Left renal cortex interstitium (tissue), 4 donors: Measurements from ENCODE around the gene KISS1. TPM values are rescaled to one million over a fixed set of nuclear protein-coding genes. Genes with fewer than 3 reads are reported as not detected.

Experiments
- DNase-seq, 4 donors: peaks; one replicate each; pipeline ENCODE4 v3.0.0-alpha.2; 2013; ENCODE audit warnings: low read depth in 4 of 4, low spot score in 2 of 4, missing footprints in 1 of 4
- polyA plus RNA-seq, 4 donors: library from polyadenylated mRNA; unstranded; fragments of 120-200 nt; gene quantifications; one replicate each; pipeline ENCODE4 v1.2.1, GENCODE V29; 2013; ENCODE audit not compliant: insufficient read length in 4 of 4

The KISS1 gene
- polyA plus RNA-seq, 4 donors: 0.32 to 1.5 (median 0.67) TPM

- no peak for DNase-seq
Measured at GRCh38 chr1:204219971-204220616, 23.8 kb upstream of the KISS1 start.

GRCh38 chr1:204218552-204218951 is 22.3 kb upstream of the KISS1 start:
- DNase-seq: no peak

- DNase-seq: no peak
Measured at GRCh38 chr1:204217648-204218000, 21.3 kb upstream of the KISS1 start.

- no peak for DNase-seq
Measured at GRCh38 chr1:204216880-204217647, 20.8 kb upstream of the KISS1 start.

- DNase-seq: no peak
Measured at GRCh38 chr1:204216236-204216635, 19.9 kb upstream of the KISS1 start.

GRCh38 chr1:204213668-204214662 is 17.7 kb upstream of the KISS1 start, which contains the start of gene GOLT1A:
GOLT1A (minus strand) TSS chr1:204213988; CDS start chr1:204213906, 82 bp downstream.
- DNase-seq: peak; percentile 55 to 79 (median 68)

GRCh38 chr1:204212715-204213114 is 16.4 kb upstream of the KISS1 start:
- DNase-seq: no peak

GRCh38 chr1:204211046-204211445 is 14.8 kb upstream of the KISS1 start:
- no peak for DNase-seq

GRCh38 chr1:204207136-204207616 is 10.9 kb upstream of the KISS1 start:
- peak in 2 of 4 donors; percentile 36 for DNase-seq

GRCh38 chr1:204206121-204206520 is 9.8 kb upstream of the KISS1 start:
- no peak for DNase-seq

GRCh38 chr1:204205486-204205885 is 9.2 kb upstream of the KISS1 start:
- DNase-seq: no peak

GRCh38 chr1:204204944-204205343 is 8.7 kb upstream of the KISS1 start:
- no peak for DNase-seq

- no peak for DNase-seq
Measured at GRCh38 chr1:204203206-204203767, 7.0 kb upstream of the KISS1 start.

- DNase-seq: no peak
Measured at GRCh38 chr1:204202481-204202880, 6.2 kb upstream of the KISS1 start.

- no peak for DNase-seq
Measured at GRCh38 chr1:204201348-204202040, 5.2 kb upstream of the KISS1 start.

- DNase-seq: no peak
Measured at GRCh38 chr1:204199579-204199978, 3.3 kb upstream of the KISS1 start.

GRCh38 chr1:204198348-204199340 is 2.4 kb upstream of the KISS1 start:
- no peak for DNase-seq

GRCh38 chr1:204197068-204197467 is 777 bp upstream of the KISS1 start:
- DNase-seq: no peak

GRCh38 chr1:204194771-204195170 is 1.5 kb downstream of the KISS1 start:
- no peak for DNase-seq
